Lung microvascular endothelial cell (primary cell): ENCODE results near the gene PTGFRN. TPM values are rescaled to one million over a fixed set of nuclear protein-coding genes. Genes with fewer than 3 reads are reported as not detected.

Source experiments
- DNase-seq, 2 donors: peaks; one replicate each; pipeline versions ENCODE4 v3.0.0 to v3.0.0-alpha.2; 2010; ENCODE audit warnings: low read depth in 2 of 2
- total RNA-seq: library from RNA; depleted of rRNA; stranded (reverse); fragments of >200 nt; gene quantifications from 2 replicates; pipeline ENCODE4 v1.2.1, GENCODE V29; 2014

Gene PTGFRN
- total RNA-seq, 1 donor from 2014 or later = 98.2 TPM

DNA sequence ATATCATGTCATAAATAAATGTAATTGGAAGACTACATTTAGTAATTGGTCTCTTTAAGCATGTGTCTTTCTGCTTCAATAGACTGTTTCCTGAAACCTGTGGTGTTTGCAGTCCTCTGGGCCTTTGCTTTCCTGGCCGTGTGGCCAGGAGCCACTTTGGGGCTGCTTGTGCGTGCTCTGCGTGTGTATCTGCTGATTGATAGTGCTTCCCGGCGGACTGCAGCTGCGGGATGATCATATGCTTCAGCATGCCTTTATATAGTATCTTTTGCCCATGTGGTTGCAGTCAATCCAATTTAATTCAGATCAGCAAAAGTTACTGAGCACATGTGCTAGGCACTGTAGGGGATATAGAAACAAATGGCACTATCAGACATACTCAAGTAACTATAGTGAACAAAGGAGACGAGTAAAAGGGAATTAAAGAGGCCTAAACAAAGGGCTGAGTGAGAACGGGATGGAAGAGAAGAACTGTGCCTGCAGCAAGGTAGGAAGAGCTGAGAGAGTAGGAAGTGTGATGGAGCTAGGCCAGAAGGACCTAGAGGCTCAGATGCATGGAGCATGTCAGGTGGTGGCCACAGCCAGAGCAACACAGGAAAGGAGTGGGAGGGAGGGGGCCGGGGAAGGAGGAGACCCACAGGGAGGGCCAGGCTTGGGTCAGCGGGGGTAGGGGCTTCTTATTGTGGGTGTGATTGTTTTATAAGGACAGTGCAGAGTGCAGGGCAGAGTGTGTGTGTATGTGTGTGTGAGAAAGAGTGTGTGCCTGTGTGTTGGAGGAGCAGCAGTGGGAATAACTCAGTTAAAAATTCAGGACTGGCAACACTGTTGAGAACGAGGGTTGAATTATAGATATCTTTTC, 123.2 kb downstream of the PTGFRN start:
- DNase-seq = peak in 1 of 2 donors; percentile 26

DNA sequence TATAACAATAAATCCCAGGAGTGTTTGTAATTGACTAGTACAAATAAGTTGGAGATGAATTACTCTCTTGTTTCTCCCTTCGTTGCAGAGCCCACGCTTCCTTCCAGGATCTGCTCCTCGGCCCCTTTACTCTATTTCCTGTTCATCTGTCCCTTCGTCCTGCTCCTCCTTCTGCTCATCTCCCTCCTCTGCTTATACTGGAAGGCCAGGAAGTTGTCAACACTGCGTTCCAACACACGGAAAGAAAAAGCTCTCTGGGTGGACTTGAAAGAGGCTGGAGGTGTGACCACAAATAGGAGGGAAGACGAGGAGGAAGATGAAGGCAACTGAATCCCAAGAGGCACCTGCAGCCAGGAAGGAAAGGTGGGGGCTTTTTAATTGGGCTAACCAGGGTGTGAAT, 124.1 kb downstream of the PTGFRN start:
- no peak for DNase-seq

DNA sequence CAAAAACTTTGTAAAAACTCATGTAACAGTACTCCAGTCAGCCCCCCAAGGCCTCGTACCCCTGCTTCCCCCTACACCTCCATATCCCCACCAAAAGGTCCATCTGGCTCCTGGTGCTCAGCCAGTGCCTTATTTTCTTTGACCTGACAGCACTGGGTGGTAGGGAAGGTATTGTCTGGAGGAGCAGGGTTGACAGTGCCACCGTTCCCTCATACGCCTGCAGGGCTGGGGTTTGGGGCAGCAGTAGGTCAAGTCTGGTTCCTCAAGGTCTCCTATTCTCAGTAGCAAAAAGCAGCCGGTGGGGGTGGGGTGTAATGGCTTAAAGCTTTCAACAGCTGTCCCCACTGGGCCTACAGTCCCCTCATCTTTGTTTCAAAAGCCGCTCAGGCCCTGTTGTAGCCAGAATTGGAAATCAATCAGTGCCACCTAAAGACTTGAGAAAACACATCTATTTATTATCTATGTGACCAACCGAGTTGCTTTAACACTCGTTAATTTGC, 125.1 kb downstream of the PTGFRN start:
- no peak for DNase-seq

- no peak for DNase-seq
Measured at GRCh38 chr1:117036018-117036461, 126.3 kb downstream of the PTGFRN start.

DNA sequence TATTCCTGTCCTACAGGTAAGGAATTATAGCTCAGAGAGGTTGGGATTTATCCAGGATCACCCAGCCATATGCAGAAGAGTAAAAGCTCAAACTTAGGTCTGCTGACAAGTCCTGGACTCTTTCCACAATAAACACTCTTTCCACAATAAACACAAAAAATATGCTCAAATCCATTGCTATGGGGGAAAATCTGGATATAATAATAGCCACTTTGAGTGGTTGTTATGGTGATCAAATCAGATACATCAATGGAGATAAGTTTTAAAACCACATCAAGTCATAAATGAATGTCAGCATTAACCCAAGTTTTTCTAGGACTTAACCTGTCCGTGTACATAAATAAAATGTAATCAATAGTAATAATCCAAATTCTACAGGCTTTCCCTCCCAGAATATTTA, 128.1 kb downstream of the PTGFRN start:
- DNase-seq = peak in 1 of 2 donors; percentile 65

DNA sequence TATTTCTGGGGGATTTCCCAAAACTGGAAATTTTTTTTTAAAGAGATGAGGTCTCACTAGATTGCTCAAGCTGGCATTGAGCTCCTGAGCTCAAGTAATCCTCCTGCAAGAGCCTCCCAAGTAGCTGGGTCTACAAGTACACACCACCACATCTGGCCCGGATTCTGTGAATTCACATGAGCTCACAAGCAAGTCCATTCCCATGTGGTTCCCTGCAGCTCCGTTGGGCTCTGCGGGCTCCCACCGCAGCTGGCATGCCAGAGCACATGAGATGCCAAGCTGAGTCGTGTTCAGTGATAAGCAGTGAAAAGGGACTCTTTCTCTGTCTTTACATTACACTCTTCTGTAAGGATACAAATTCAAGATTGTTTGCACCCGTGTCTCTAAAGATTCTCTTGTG, 128.5 kb downstream of the PTGFRN start:
- peak in 1 of 2 donors; percentile 28 for DNase-seq

Other genes starting within 250 kb of the PTGFRN start
- gene IGSF3, start 242.2 kb upstream of the PTGFRN start, total RNA-seq = 12.4 and 27.2 TPM in 2 replicates
- gene CD2, start 155.5 kb upstream of the PTGFRN start, total RNA-seq = not detected in 2 replicates
- gene CD101, start 91.8 kb downstream of the PTGFRN start, total RNA-seq = under 0.01 and 0.44 TPM in 2 replicates
- 6.5 and 6.9 TPM in 2 replicates for gene TTF2, start 150.4 kb downstream of the PTGFRN start, total RNA-seq
- 0.60 and 1.5 TPM in 2 replicates for gene TRIM45, start 211.8 kb downstream of the PTGFRN start, total RNA-seq